Measurements from ENCODE around the gene RAD17. TPM values are rescaled to one million over a fixed set of nuclear protein-coding genes. Genes with fewer than 3 reads are reported as not detected.

The RAD17 gene
- polyA plus RNA-seq, 3 donors: 9.1 to 11.6 (median 9.6) TPM

GRCh38 chr5:69444127-69444754 lies 74.6 kb downstream of the RAD17 start:
- no peaks in the 10 kb centered on the region for H3K27me3 ChIP-seq (ENCODE audit: control insufficient read depth in 2 of 2, insufficient read depth in 2 of 2, low read length in 2 of 2)
- Mint-ChIP-seq H3K27me3 (ENCODE audit: low read depth in 3 of 3) (peaks cover 1 to 2% (median 2%) of the 10 kb centered on the region in 3 donors), H3K27ac (no peak overlapping the region), H3K9me3 (no peaks in the 10 kb centered on the region), H3K36me3 (no peaks in the 10 kb centered on the region), H3K4me1 (peaks cover 7% of the 10 kb centered on the region), H3K4me3 (no peak overlapping the region)
- no peaks in the 10 kb centered on the region for H3K79me2 ChIP-seq (ENCODE audit: insufficient read depth, low read length)
- peak overlapping the region; percentile 6 for H2AFZ ChIP-seq (ENCODE audit: insufficient read depth, low read depth, low read length, poor library complexity, severe bottlenecking)
- WGBS (ENCODE audit: insufficient coverage): 100% methylated on average over 1 of the region's 7 CpGs
- no peaks in the 10 kb centered on the region for H3K9me3 ChIP-seq (replicated peaks in 1 of 2; ENCODE audit: control insufficient read depth in 1 of 2, insufficient read depth in 1 of 2, low read length in 2 of 2)
- H3K4me1 ChIP-seq (ENCODE audit: control insufficient read depth in 1 of 2, insufficient read depth in 2 of 2, low read length in 2 of 2): no peaks in the 10 kb centered on the region
- H3K4me2 ChIP-seq (replicated peaks; ENCODE audit: extremely low read depth, low read length, poor library complexity, severe bottlenecking): no peak overlapping the region
- DNase-seq: no peak
- intact Hi-C loops (cut with micrococcal nuclease): no loop called here
- H3K36me3 ChIP-seq (replicated peaks in 1 of 2; ENCODE audit: control insufficient read depth in 1 of 2, insufficient read depth in 2 of 2, low read length in 2 of 2): no peaks in the 10 kb centered on the region
- no peaks in the 10 kb centered on the region for H4K20me1 ChIP-seq (ENCODE audit: insufficient read depth, low read length)
- H3K4me3 ChIP-seq (replicated peaks in 1 of 3; ENCODE audit: low read depth in 2 of 3, low read length in 3 of 3): no peak overlapping the region
- no peak overlapping the region for H3K9ac ChIP-seq (ENCODE audit: insufficient read depth, low read length, poor library complexity, severe bottlenecking)
- H3K27ac ChIP-seq (ENCODE audit: low read depth in 1 of 2, low read length in 2 of 2): no peak overlapping the region
- no peak for TF ChIP-seq CTCF (IDR thresholded peaks at IDR 0.05)

GRCh38 chr5:69449511-69449910 lies 79.9 kb downstream of the RAD17 start:
- Mint-ChIP-seq H3K9me3 (no peaks in the 10 kb centered on the region), H3K36me3 (no peaks in the 10 kb centered on the region), H3K27me3 (ENCODE audit: low read depth in 3 of 3) (peaks cover 0 to 4% (median 4%) of the 10 kb centered on the region in 3 donors), H3K4me3 (no peak overlapping the region), H3K4me1 (peaks cover 2% of the 10 kb centered on the region), H3K27ac (peak overlapping the region in 1 of 7 donors; percentile 3)
- no peaks in the 10 kb centered on the region for H3K4me1 ChIP-seq (ENCODE audit: control insufficient read depth in 1 of 2, insufficient read depth in 2 of 2, low read length in 2 of 2)
- intact Hi-C loops (cut with micrococcal nuclease): no loop called here
- 97% methylated on average over 7 of the region's 8 CpGs for WGBS (ENCODE audit: insufficient coverage)
- no peaks in the 10 kb centered on the region for H3K36me3 ChIP-seq (replicated peaks in 1 of 2; ENCODE audit: control insufficient read depth in 1 of 2, insufficient read depth in 2 of 2, low read length in 2 of 2)
- no peak overlapping the region for H3K4me2 ChIP-seq (replicated peaks; ENCODE audit: extremely low read depth, low read length, poor library complexity, severe bottlenecking)
- no peaks in the 10 kb centered on the region for H3K9me3 ChIP-seq (replicated peaks in 1 of 2; ENCODE audit: control insufficient read depth in 1 of 2, insufficient read depth in 1 of 2, low read length in 2 of 2)
- H3K27ac ChIP-seq (ENCODE audit: low read depth in 1 of 2, low read length in 2 of 2): no peak overlapping the region
- H3K79me2 ChIP-seq (ENCODE audit: insufficient read depth, low read length): no peaks in the 10 kb centered on the region
- no peak overlapping the region for H3K4me3 ChIP-seq (replicated peaks in 1 of 3; ENCODE audit: low read depth in 2 of 3, low read length in 3 of 3)
- no peak for DNase-seq
- no peak overlapping the region for H3K9ac ChIP-seq (ENCODE audit: insufficient read depth, low read length, poor library complexity, severe bottlenecking)
- H3K27me3 ChIP-seq (ENCODE audit: control insufficient read depth in 2 of 2, insufficient read depth in 2 of 2, low read length in 2 of 2): no peaks in the 10 kb centered on the region
- H4K20me1 ChIP-seq (ENCODE audit: insufficient read depth, low read length): no peaks in the 10 kb centered on the region
- H2AFZ ChIP-seq (ENCODE audit: insufficient read depth, low read depth, low read length, poor library complexity, severe bottlenecking): no peak overlapping the region
- no peak for TF ChIP-seq CTCF (IDR thresholded peaks at IDR 0.05)
